Measurements from ENCODE around the gene CPEB1.

Gene CPEB1

DNA sequence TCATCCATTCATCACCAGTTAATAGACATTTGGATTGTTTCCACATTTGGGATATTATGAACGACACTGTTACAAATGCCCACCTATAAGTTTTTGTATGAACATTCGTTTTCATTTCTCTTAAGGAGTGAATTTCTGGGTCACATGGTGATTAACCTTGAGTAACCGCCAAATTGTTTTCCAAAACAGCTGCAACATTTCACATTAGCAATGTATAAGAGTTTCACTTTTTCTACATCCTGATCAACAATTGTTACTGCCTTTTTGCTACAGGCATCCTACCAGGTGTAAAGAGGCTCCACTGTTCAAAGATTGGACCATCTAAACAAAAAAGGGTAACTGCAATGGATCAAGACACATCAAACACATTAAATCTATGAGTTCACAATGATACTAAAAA, 52.0 kb downstream of the CPEB1 start:
- no peak for DNase-seq (ENCODE audit: low read depth in 2 of 2)

DNA sequence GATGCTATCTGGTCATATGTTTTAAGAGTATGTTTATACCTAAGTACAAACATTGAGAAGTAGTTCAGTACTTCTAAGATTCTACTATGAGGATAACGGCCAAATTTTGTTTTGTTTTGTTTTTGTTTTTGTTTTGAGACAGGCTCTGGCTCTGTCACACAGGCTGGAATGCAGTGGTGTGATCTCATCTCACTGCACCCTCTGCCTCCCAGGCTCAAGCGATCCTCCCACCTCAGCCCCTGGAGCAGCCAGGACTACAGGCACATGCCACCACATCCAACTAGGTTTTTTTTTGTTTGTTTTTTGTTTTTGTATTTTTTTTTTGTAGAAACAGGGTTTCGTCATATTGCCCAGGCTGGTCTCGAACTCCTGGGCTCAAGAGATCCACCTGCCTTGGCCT, 59.4 kb downstream of the CPEB1 start:
- no peak for DNase-seq (ENCODE audit: low read depth in 2 of 2)

DNA sequence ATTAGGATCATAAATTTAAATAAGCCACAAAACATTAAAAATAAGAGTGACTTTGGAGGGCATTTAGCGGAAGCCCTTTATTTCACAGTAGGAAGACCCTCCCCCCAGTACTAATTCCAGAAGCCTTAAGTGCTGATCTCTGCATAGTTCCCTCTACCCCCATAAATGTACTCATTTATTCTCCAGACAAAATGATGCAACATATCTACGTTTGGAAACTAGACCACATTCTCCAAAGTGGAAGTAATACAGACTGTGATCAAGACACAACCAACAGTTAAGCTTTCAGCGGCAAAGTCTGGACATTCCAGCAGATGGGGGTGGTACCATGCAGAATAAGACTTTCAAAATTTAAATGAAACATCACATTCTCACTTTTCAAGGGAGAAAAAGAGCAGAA, 62.1 kb downstream of the CPEB1 start:
- DNase-seq (ENCODE audit: low read depth in 2 of 2), result no peak

DNA sequence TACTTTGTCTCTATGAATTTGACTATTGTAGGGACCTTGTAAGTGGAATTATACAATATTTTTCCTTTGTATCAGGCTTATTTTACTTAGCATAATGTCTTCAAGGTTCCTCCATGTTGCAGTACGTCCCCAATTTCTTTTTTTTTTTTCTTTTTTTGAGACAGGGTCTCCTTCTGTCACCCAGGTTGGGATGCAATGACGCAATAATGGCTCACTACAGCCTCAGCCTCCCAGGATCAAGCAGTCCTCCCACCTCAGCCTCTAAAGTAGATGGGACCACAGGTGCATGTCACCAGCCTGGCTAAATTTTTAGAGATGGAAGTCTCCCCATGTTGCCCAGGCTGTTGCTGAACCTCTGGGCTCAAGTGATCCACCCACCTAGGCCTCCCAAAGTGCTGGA, 66.5 kb downstream of the CPEB1 start:
- no peak for DNase-seq (ENCODE audit: low read depth in 2 of 2)

DNA sequence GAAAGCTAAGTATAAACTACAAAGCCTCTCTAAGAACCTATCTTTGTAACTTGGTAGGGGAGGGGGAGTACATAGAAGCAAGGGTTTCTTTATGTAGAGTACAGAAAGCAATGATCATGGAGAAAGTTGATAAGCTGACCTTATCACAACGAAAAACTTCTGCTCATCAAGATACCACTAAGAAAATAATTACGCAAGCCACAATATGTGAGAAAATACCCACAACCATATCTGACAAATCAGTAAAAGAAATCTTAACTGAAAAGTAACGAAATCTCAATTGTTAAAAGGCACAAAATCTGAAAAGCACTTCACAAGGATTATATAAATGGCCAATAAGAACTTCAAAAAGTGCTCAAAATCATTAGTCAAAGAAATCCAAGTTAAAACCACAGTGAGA, 71.8 kb downstream of the CPEB1 start:
- no peak for DNase-seq (ENCODE audit: low read depth in 2 of 2)

DNA sequence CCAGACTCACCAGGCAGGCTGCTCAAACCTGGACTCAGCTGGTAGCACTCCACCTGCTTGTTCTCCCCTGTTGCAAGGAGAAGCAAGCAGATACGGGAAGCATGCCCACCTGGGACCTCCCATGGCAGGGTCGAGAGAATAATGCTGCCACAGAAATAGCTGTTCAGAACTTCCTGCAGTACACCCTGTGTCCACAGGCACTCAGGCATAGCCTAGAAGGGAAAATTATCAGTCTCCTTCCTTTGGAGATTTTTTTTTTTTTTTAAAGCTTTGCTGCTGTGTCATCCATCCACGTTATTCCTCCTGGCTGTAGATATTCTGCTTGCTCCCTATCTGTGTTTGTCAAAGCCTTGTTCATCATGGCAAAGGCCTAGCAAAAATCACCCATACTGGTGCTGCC, 74.2 kb downstream of the CPEB1 start:
- no peak for DNase-seq (ENCODE audit: low read depth in 2 of 2)

DNA sequence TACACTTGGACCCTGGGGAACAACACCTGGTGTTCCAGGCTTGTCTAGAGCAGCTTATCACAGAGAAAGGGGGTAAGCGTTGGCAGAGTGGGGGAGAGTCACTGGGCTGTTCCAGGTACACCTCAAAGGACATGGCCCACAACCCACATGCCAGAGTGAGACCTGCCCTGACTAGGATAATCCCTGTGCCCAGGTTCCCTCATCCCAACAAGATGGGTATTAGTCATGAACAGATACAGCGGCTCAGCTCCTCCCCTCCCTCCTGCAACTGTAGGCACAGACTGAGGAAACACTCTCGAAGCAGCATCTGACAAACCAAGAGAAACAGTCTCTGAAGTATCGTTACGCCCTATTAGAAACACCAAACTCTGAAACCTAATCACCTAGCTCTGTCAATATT, 74.9 kb downstream of the CPEB1 start:
- no peak for DNase-seq (ENCODE audit: low read depth in 2 of 2)

DNA sequence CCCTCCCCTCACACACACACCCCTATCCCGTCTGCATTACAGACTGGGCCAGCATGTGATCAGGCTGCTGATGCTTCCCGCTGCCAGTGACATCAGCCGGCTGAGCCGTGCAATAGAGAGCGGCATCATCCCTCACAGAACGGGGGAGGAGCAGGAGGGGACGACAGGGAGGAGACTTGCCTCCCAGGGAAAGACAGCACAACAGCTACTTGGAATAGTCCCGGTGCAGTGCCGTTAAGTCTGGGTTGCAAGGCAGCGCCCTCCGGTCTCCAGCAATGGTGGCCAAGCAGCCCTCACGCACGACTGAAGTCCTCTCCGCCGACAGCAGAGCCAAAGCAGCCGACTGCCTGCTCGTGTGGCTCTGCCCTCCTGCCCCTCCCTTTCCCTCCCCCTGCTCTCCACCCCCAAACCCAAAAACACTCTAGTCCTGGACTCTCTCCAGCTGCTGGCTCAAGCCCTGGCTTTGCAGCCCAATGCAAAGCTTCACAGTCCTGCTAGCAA, 75.4 kb downstream of the CPEB1 start:
- no peak for DNase-seq (ENCODE audit: low read depth in 2 of 2)

DNA sequence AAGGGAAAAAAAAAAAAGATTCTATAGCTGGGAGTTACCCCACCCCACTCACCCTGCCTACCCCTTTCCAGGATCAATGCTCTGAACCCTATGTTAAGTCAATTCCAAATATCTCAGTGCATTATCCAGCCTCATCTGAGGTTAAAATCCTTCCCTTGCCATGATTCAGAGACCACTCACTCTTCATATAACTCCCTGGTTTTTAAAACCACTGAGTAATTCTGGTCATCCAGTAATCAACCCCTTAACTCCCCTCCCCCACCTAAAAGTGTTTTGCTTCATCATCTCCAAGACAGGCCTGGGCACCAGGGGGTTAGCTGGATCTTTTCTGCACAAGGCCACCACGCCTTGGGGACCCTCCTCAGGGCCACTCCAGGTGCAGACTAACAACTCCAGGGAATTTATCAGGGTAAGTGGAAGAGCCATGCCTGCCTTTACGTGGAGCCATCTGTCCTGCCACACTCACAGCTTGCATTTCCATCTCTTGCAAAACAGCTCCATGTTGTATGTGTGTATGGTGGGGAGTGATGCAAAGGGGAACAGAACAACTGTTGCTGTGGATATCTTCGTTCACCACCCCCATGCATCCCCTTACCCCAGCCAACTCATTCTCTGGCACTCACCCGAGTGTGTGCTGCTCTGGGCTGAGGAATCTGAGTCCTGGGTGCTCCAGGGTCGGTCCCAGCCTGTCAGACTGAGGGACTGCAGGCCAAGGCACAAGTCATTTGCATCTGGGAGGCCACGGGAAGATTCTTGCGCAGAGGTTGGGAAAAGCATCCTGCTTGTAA, 76.2 kb downstream of the CPEB1 start:
- no peak for DNase-seq (ENCODE audit: low read depth in 2 of 2)

DNA sequence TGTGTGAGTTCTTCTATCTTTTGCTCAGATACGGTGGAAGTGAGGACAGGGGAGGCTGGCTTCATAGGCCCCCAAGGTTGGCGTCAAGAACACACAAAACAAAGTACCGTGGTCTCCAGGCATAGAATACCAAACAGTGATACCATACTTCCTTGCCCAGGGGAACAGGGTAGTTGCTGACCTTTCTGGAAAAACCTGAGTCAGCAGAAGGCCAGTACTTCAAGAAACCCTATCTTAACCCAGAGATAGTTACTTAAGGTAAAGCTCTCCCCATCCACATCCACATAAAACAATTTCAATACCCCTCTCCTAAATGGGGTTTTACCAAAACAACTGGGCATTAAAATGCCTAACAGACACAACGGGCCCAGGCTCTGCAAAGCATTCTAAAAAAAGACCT, 77.3 kb downstream of the CPEB1 start:
- no peak for DNase-seq (ENCODE audit: low read depth in 2 of 2)

DNA sequence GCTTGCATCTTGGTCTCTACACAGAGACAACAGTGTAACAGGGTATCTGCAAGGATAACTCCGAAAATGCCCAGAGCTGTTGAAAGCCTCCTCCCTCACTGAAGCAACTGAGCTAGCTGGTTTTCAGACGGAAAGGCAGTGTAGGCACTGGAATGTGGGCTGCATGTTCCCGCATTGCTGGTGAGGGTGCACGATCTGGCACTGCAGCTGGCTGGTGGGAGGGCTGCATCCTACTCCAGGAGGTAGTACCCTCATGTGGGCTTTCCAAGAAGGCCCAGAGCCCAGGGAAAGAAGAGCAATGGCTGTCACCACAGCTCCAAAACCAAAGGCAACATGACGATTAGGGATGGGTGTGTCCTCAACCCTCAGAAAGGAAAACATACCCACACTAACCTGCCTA, 78.2 kb downstream of the CPEB1 start:
- no peak for DNase-seq (ENCODE audit: low read depth in 2 of 2)

DNA sequence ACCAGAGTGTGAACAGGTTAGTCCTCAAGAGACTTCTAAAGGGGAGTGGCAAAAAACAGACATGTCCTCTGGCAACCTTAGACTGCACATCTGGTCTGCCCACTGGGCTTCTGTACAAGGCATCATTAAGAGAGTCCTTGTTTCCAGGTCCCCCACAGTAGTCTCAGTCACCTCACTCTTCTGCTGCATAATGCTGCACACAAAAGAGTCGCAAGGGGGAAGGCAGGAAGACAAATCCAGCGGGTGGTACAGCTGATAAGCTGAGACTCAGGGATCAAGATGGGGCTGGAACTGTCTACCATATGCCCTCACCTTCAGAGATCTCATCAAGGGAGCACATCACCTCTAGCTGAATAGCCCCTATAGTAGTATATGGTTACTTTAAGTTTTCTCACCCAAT, 79.5 kb downstream of the CPEB1 start:
- no peak for DNase-seq (ENCODE audit: low read depth in 2 of 2)

DNA sequence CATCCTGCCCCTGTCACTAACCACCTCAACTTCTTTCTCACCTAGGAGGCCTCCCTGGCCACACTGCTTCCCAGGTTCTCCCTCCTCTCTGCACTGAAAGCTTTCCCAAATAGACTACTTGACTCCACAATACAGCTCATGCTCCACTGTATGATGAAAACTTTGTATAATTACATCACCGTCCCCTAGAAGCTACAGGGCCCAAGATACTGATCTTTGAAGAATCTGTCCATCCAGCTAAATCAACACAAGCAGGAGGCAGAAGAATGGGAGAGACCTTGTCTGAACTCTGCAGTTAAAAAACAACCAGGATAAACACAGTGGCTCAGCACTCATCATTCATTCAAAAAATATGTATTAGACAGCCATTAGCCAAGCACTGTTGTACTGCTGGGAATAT, 80.5 kb downstream of the CPEB1 start:
- no peak for DNase-seq (ENCODE audit: low read depth in 2 of 2)

DNA sequence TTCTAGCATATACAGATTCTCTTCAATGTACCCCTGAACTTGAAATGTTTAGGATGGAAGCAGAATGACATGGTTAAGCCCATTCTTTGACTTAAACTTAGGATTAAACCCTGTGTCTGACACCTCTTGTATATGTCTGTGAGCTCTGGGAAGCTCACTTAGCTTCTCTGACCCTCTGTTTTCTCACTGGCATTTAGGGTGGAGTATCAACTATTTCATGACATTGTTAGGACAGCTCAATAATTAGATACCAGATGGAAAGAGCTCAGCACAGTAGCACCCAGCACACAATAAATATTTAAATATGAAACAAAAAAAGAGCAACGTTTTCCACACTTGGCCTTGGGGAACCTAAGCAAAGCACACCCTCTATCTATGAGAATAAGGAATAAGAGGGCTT, 88.7 kb downstream of the CPEB1 start:
- DNase-seq (ENCODE audit: low read depth in 2 of 2), result no peak

DNA sequence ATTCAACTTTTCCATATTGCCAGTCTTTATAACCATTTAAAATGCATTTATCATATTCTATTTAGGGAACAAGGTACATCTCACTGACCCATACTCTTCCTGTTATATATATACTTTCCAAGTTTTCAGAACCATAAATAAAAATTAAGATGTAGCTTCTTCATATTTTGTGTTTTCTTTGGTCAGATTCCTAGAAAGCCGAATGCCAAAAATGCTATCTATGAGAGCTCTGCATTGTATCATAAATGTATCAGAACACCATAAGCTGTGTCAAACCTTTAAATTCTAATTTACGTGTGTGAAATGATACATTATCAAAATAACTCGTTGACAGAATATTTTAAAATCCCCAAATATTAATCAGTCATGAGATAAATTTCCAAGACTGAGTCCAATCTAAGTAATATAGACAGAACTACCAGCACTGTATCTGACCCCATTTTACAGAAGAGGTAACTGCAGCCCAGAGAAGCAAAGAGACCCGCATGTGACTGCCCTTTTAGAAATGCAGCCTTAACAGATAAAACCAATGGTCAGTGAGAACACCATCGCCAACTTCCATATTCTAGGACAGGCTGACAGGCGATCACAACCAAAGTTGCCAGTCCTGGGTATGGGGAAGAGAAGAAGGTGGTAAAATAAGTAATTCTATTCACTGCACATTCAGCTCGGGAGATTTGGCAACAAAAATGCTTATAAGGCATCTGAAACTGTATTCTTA, 90.7 kb downstream of the CPEB1 start:
- DNase-seq (ENCODE audit: low read depth in 2 of 2), result no peak

DNA sequence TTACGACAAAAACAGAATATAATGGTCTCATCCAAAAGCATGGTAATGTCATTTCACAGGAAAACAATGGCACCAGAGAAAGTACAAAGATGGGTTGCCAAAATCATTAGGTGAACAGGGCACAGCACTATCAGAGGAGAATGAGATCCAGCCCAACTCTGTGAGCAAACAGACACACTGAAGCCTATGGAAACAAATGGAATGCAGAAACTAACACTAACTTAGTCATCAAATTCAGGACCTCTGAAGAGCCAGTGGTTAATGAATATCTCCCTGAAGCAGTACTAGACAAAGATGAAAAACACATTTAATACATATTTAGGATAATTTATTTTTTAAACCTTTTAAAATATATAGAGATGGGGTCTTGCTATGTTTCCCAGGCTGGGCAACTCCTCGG, 92.3 kb downstream of the CPEB1 start:
- DNase-seq (ENCODE audit: low read depth in 2 of 2), result no peak

DNA sequence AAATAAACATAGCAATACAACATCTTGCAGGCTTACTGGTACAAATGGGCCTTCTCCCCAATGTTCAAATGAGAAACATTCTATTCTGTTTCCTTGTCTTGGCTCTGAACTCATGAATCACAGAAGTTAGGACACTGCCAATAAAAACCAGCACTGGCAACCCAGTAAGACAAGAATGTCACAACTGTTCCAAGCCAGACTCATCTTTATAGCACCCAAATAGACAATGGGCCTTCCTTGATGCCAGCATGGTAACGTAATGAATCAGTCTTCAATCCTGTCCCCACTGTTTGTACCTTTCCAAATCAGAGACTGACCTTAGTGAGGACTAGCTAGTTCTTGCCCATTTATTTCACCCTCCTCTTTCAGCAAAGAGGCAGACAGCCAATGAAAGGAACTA, 92.8 kb downstream of the CPEB1 start:
- DNase-seq (ENCODE audit: low read depth in 2 of 2), result no peak

DNA sequence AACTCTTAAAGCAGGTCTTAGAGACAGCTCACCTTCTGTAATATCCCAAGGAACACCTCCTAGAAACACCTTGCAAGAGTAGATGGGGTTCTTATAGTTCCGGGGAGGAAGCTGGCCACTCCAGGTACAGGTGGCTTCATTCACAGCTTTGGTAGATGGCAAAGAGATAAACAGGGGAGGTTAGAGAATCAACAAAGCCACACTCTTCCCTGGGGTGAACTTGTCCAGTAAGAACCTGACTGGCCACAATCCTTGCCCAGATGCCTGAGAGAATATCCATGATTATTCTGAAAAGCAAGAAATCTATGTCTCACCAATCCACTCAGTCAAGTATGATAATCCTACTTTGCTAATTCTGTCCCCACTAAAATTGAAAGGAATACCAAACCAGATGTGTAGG, 93.3 kb downstream of the CPEB1 start:
- no peak for DNase-seq (ENCODE audit: low read depth in 2 of 2)

DNA sequence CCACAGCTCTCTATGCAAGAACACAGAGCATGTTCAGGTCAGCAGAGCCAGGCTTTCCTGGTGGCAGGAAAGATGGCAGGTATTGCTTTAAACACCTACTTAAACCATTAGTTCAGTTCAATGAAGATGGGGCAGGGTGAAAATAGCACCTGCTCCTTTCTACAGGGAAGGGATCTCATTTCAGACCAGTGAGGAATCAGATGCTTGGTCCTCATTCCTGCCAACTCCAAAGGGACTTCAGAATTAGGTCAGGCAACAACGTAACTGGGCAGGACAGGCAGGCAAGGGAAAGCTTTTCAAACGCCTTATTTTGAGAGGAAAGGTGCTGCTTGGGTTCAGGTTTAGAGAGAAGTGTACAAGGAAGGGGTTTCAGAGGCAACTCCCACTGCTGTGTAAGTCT, 94.3 kb downstream of the CPEB1 start:
- no peak for DNase-seq (ENCODE audit: low read depth in 2 of 2)

DNA sequence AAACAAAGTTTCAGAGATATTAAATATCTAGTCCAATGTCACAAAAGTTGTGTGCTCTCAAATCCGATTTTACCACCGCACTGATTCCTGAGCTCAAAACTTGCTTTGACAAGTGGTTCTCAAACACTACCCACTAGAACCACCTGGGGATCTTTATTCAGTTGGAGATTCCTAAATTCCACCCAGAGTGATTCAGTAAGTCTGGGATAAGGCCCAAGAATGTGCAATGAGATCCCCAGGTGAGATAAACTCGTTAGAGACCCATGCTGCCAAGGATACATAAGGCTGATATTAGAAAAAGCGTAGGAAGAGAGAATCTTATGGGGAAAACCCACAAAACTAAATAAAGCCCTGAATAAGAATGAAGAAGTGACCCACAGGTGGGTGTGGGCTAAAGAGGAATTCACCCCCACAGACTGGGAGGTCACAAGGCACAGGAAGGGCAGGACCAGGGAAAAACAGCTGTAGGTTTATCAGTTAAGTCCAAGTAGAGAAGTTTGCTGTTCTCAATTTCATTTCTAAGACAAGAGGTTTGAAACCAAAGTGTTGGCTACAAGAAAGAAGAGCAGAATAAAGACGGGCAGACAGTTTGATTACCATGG, 95.4 kb downstream of the CPEB1 start:
- no peak for DNase-seq (ENCODE audit: low read depth in 2 of 2)

DNA sequence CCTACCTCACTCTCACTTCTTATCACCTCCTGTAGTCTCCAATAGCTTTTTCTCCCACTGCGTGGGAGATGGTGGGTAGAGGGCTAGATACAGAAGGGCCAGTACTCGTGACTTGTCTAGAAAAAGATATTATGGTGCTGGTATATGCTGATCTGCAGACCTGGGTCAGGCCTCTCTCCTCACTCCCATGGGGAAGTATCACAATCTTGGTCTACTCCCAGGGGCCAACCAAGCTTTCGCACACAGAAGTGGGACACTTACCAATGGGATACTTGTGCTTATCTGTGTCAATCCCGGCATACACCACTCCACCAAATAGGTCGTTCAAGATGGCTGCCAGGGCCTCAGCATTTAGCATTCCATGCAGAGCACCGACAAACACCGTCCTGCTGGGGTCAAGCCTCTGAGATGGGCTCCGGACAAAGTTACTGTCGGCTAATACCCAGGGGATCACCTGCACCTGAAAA, 97.9 kb downstream of the CPEB1 start:
- DNase-seq (ENCODE audit: low read depth in 2 of 2), result no peak

DNA sequence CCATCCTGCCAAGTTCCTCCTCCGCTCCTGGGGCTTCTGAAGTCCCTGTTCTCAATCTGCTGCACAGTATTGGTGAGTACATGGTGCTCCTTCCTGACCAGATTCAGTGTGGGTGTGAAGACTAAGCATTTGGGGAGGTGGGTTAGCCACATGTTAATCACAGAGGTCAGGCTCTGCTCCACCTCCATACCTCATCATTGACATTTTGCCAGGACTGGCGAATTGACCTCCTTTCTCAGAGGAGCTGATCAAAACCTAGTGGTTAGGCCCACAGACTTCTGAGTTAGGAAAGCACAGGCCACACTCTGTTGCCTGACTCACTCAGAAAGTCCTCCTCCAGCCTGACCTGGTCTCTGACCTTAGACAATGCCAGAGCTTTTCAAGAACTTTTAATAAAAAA, 98.5 kb downstream of the CPEB1 start:
- DNase-seq (ENCODE audit: low read depth in 2 of 2), result no peak

DNA sequence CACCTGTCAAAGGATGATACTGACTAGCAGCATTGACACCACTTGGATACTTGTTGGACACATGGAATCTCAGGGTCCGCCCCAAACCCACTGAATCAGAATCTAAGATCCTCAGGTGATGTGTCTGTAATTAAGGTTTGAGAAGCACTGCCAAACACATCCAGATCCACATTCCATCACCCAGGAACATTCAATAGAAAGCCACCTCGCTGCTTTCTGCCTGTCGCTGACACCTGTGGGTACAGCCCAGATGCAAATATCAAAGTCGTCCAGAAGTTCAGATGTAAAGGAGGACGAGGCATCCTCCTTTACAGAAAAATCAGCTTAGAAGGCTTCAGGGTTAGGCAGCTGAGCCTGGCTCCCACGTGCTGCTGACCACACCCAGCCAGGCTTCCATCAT, 101.7 kb downstream of the CPEB1 start:
- DNase-seq (ENCODE audit: low read depth in 2 of 2), result no peak

Measured in stimulated activated CD4-positive, alpha-beta T cell treated with anti-CD3 and anti-CD28 coated beads, Interleukin-1b, Interleukin-23, amount 100 ng/mL, for 4 hours (primary cell).